K562 (cell line): ENCODE data around the gene SPRN. TPM values are rescaled to one million over a fixed set of nuclear protein-coding genes. Genes with fewer than 3 reads are reported as not detected.

Experiments used
- ATAC-seq: fragments of 200-7000 bp; cut with Tn5 transposase; 3 replicates; pipeline ENCODE4 v1.9.1; 2020; ENCODE audit warnings: moderate library complexity
- BruUV-seq: library from RNA; stranded (reverse); fragments of 400-500 nt; replicated peaks from 2 replicates; lab custom pipeline; 2021; lab: Mats Ljungman, UMichigan
- CTCF ChIA-PET: fragments of 300-600 bp; formaldehyde crosslinking; extraction: SDS; loops from one replicate; lab custom pipeline; 2021; ENCODE audit warnings: low intra/inter-chr PET ratio; lab: Yijun Ruan, JAX
- POLR2A ChIA-PET: fragments of 300-600, 350-650 bp; sonication (Branson Sonifier 250); formaldehyde crosslinking; extraction: SDS; loops from one replicate; lab custom pipeline; 2021; ENCODE audit warnings: antibody characterized with exemption, inconsistent platforms; lab: Yijun Ruan, JAX
- DNase-seq, 4 experiments: peaks; one replicate each; pipeline versions ENCODE4 v3.0.0 to v3.0.0-alpha.2; 2011 to 2018; ENCODE audit warnings: low spot score in 3 of 4, mixed read lengths in 3 of 4; ENCODE audit errors: extremely low read depth in 1 of 4
- FAIRE-seq: peaks from 2 replicates; lab custom pipeline; 2011; peaks lifted over from hg19 to GRCh38; lab: Jason Lieb, UNC
- H2AFZ ChIP-seq: 2 replicates; pipeline ENCODE4 v1.6.0; 2011; ENCODE audit warnings: low read depth, low read length, control low read depth, inconsistent platforms
- H3K27ac ChIP-seq: fragments of 200-600 bp; 3 replicates; pipeline ENCODE4 v1.8.0; 2011; ENCODE audit warnings: low read depth, mild to moderate bottlenecking, control low read depth, inconsistent platforms, low read length, moderate library complexity, mixed read lengths; ENCODE audit errors: extremely low read depth
- H3K27me3 ChIP-seq, 2 experiments: fragments of 300-600 bp in 1 of 2; 2 replicates in 1 of 2; 3 replicates in 1 of 2; pipeline versions ENCODE4 v1.6.0 to v1.8.0; 2011; ENCODE audit warnings: inconsistent platforms in 2 of 2, low read length in 2 of 2, mild to moderate bottlenecking in 1 of 2, mixed read lengths in 1 of 2, moderate library complexity in 1 of 2; ENCODE audit not compliant: control insufficient read depth in 2 of 2, insufficient read depth in 2 of 2
- H3K36me3 ChIP-seq: fragments of 300-600 bp; 3 replicates; pipeline ENCODE4 v1.8.0; 2011; ENCODE audit warnings: mild to moderate bottlenecking, low read length, inconsistent platforms; ENCODE audit not compliant: control insufficient read depth, insufficient read depth
- H3K4me1 ChIP-seq, 2 experiments: fragments of 200-600 bp in 1 of 2; replicated peaks in 1 of 2; 2 replicates in 1 of 2; 3 replicates in 1 of 2; pipeline versions ENCODE4 v1.5.1 to v1.8.0; 2011; ENCODE audit warnings: inconsistent platforms in 2 of 2, low read length in 2 of 2, mild to moderate bottlenecking in 1 of 2, mixed read lengths in 1 of 2, moderate library complexity in 1 of 2; ENCODE audit not compliant: control insufficient read depth in 2 of 2, insufficient read depth in 2 of 2
- H3K4me2 ChIP-seq: 2 replicates; pipeline ENCODE4 v1.6.1; 2011; ENCODE audit warnings: low read length, control low read depth, inconsistent platforms, mixed read lengths; ENCODE audit not compliant: insufficient read depth
- H3K4me3 ChIP-seq: fragments of 200-600 bp; sonication (generic), shearing (Covaris generic); 2 replicates; pipeline ENCODE4 v1.5.1; 2016; ENCODE audit warnings: control low read depth, inconsistent platforms
- H3K79me2 ChIP-seq: fragments of 200-600 bp; 3 replicates; pipeline ENCODE4 v1.8.0; 2011; ENCODE audit warnings: low read length, inconsistent platforms; ENCODE audit not compliant: control insufficient read depth, insufficient read depth
- H3K9ac ChIP-seq, 2 experiments: 2 replicates each; pipeline versions ENCODE4 v1.6.0 to v1.6.1; 2011; ENCODE audit warnings: low read depth in 2 of 2, low read length in 2 of 2, control low read depth in 1 of 2, inconsistent platforms in 1 of 2, mild to moderate bottlenecking in 1 of 2, mixed read lengths in 1 of 2; ENCODE audit not compliant: insufficient read depth in 1 of 2
- H3K9me1 ChIP-seq: one replicate; pipeline ENCODE4 v1.6.0; 2011; ENCODE audit warnings: inconsistent platforms, mild to moderate bottlenecking, low read length, moderate library complexity; ENCODE audit not compliant: control insufficient read depth, insufficient read depth
- H3K9me3 ChIP-seq: replicated peaks from 2 replicates; pipeline ENCODE4 v1.5.1; 2011; ENCODE audit warnings: low read depth, low read length, inconsistent platforms; ENCODE audit not compliant: control insufficient read depth, insufficient read depth
- H4K20me1 ChIP-seq: replicated peaks from 2 replicates; pipeline ENCODE4 v1.6.1; 2011; ENCODE audit warnings: low read length, inconsistent platforms, mixed read lengths; ENCODE audit not compliant: control insufficient read depth, insufficient read depth
- RBFOX2 ChIP-seq: fragments of 200-400 bp; formaldehyde crosslinking; IDR thresholded peaks from 2 replicates; pipeline ENCODE4 v1.6.1; 2017; ENCODE audit warnings: low read depth, mild to moderate bottlenecking, low read length, moderate library complexity
- ZFP30 ChIP-seq: fragments of 250-450 bp; sonication (Bioruptor Pico); IDR thresholded peaks from 2 replicates; pipeline ENCODE4 v1.8.0; 2022; ENCODE audit warnings: moderate library complexity, mild to moderate bottlenecking, inconsistent platforms, borderline replicate concordance
- whole genome bisulfite sequencing: fragments of 100-300 bp; shearing (Covaris generic); methylation state at CpG from one replicate; pipeline ENCODE4 v1.1.6; 2016; ENCODE audit warnings: low coverage, mixed read lengths; ENCODE audit not compliant: insufficient coverage; ENCODE audit errors: missing lambda C conversion rate; 5-methylcytosine and 5-hydroxymethylcytosine counted together
- in situ Hi-C: fragments of 300-500 bp; cut with MboI; formaldehyde crosslinking; loops from 4 replicates; pipeline ENCODE4 v1.15.0; 2018; ENCODE audit warnings: inconsistent platforms, mixed read lengths
- intact Hi-C: fragments of 100-400 bp; cut with micrococcal nuclease; formaldehyde crosslinking; loops from 2 replicates; pipeline ENCODE4 v1.14.2; 2022
- polyA plus RNA-seq, 8 experiments: library from polyadenylated mRNA; depleted of rRNA in 4 of 8; stranded (reverse) in 5 of 8; unstranded in 3 of 8; fragments of >200 nt; fragmentation: Nextera tagmentation in 2 of 8; fragmentation: Illumina TruSeq in 1 of 8; extraction: Ambion mirVana in 2 of 8; extraction: Trizol in 1 of 8; gene quantifications; 2 replicates each; pipeline versions ENCODE4 v1.2.1 to v1.2.3, GENCODE V29; 2011 to 2014; ENCODE audit warnings: inconsistent platforms in 1 of 8, missing spikeins in 1 of 8
- total RNA-seq, 7 experiments: library from RNA; depleted of rRNA in 6 of 7; stranded (reverse); fragments of >200 nt in 6 of 7; fragmentation: Illumina TruSeq in 2 of 7; extraction: Trizol in 2 of 7; gene quantifications; 2 replicates each; pipeline versions ENCODE4 v1.2.1 to v1.2.3, GENCODE V29; 2011 to 2021; ENCODE audit warnings: low replicate concordance in 1 of 7

Gene SPRN
- total and polyA plus RNA-seq, 9 of the 15 experiments (the other 6 are each of a cell fraction or from before 2014, with no cell fraction given), result 0.04 TPM; not detected in 8

GRCh38 chr10:133379801-133380666 lies 44.4 kb downstream of the SPRN start:
- intact Hi-C loops, result no loop called here
- TF ChIP-seq RBFOX2, result peak; percentile 48
- no peak for TF ChIP-seq ZFP30 (CRISPR knock-in tag)
- FAIRE-seq (no peak), DNase-seq (no peak), ATAC-seq (peak; percentile 9)
- Histone ChIP-seq H3K4me3 (peak overlapping the region; percentile 58), H2AFZ (no peak overlapping the region), H3K27me3 (no peaks in the 10 kb centered on the region), H3K36me3 (no peaks in the 10 kb centered on the region), H3K9me1 (no peaks in the 10 kb centered on the region), H3K79me2 (no peaks in the 10 kb centered on the region; the same call in 2 of the 3 replicates), H3K9ac (peak overlapping the region; percentile 20 to 91; a peak in 3 of 4 replicates), H4K20me1 (no peaks in the 10 kb centered on the region), H3K4me2 (peak overlapping the region; percentile 46; the same call in 1 of the 2 replicates), H3K27ac (no peak overlapping the region), H3K4me1 (peaks cover 3 to 37% of the 10 kb centered on the region in 2 experiments; a peak in 3 of 5 replicates), H3K9me3 (no peaks in the 10 kb centered on the region)
- ChIA-PET POLR2A (interaction anchor here (0.7 kb wide), 1 partner anchor 446 kb away, joined by 4 read pairs; no protein-coding TSS in a partner anchor), CTCF (no interaction called here)
- in situ Hi-C loops, result no loop called here
- 97% methylated on average over 20 of the region's 36 CpGs for WGBS
- BruUV-seq, result no TSS peak
